ENCODE data around the gene EEF1AKMT3. TPM values are rescaled to one million over a fixed set of nuclear protein-coding genes. Genes with fewer than 3 reads are reported as not detected.

Gene EEF1AKMT3
- total RNA-seq, 1 experiment from 2014 or later = 5.0 TPM

GRCh38 chr12:57740656-57741412 is 31.6 kb upstream of the EEF1AKMT3 start:
- Histone ChIP-seq H3K36me3 (ENCODE audit: control insufficient read depth in 1 of 2, insufficient read depth in 2 of 2, low read length in 2 of 2) (no peaks in the 10 kb centered on the region), H3K9me3 (ENCODE audit: control insufficient read depth in 1 of 2, insufficient read depth in 1 of 2, low read depth in 1 of 2, low read length in 2 of 2) (no peaks in the 10 kb centered on the region), H3K4me1 (ENCODE audit: control insufficient read depth in 1 of 2, insufficient read depth in 2 of 2, low read length in 2 of 2) (peaks cover 10 to 31% of the 10 kb centered on the region in 2 experiments; a peak in 3 of 4 replicates), H2AFZ (ENCODE audit: low read depth, low read length, poor library complexity, severe bottlenecking) (no peak overlapping the region), H3K9ac (ENCODE audit: low read length) (peak overlapping the region; percentile 69), H3K27me3 (ENCODE audit: insufficient read depth, low read length) (no peaks in the 10 kb centered on the region), H3K27ac (ENCODE audit: low read depth, low read length) (0 out of 2 replicates have a peak overlapping the region, but pooled peaks have one; percentile 46), H3K79me2 (ENCODE audit: insufficient read depth, low read length) (no peaks in the 10 kb centered on the region), H3K9me2 (ENCODE audit: insufficient read depth) (no peaks in the 10 kb centered on the region), H3K4me2 (ENCODE audit: low read length) (peak overlapping the region; percentile 87), H4K20me1 (ENCODE audit: insufficient read depth) (no peaks in the 10 kb centered on the region), H3K4me3 (replicated peaks in 1 of 2; ENCODE audit: low read depth in 1 of 2, low read length in 2 of 2) (peak overlapping the region; percentile 71 to 79)
- ChIA-PET CTCF (interaction anchor here (0.6 to 1.8 kb wide), 3 partner anchors 15 to 158 kb away, joined by 3 to 13 read pairs (median 11); no protein-coding TSS in a partner anchor), RAD21 (ENCODE audit: low non-redundant PET in 1 of 2, low total read pairs in 2 of 2, uncharacterized antibody in 2 of 2, unreplicated experiment in 2 of 2) (no interaction called here), POLR2A (interaction anchor here (1.9 kb wide), 1 partner anchor 15 kb away, joined by 5 read pairs; no protein-coding TSS in a partner anchor)
- no peak for TF ChIP-seq FOSL1 (IDR thresholded peaks at IDR 0.05; ENCODE audit: low read depth)
- no peak for TF ChIP-seq REST (IDR thresholded peaks at IDR 0.05; ENCODE audit: low read depth)
- TF ChIP-seq ZNF274 (IDR thresholded peaks at IDR 0.05; ENCODE audit: low read depth, low read length) = no peak
- TF ChIP-seq CTCF (IDR thresholded peaks at IDR 0.05 in 2 of 3, conservative IDR thresholded peaks at IDR 0.05 in 1 of 3; ENCODE audit: borderline replicate concordance in 1 of 3, insufficient read depth in 1 of 3, low read depth in 2 of 3, low read length in 2 of 3) = no peak
- TF ChIP-seq ZFX (IDR thresholded peaks at IDR 0.05) = no peak
- no peak for TF ChIP-seq TCF7L2 (IDR thresholded peaks at IDR 0.05; ENCODE audit: borderline replicate concordance, extremely low read depth, insufficient read depth, insufficient read length)
- TF ChIP-seq RAD21 (IDR thresholded peaks at IDR 0.05; ENCODE audit: low read depth) = no peak
- TF ChIP-seq SRF (IDR thresholded peaks at IDR 0.05; ENCODE audit: low read depth) = no peak
- no peak for TF ChIP-seq SP1 (IDR thresholded peaks at IDR 0.05; ENCODE audit: low read depth)
- no peak for TF ChIP-seq EGR1 (IDR thresholded peaks at IDR 0.05; ENCODE audit: low read depth)
- TF ChIP-seq POLR2A (IDR thresholded peaks at IDR 0.05; ENCODE audit: borderline replicate concordance, extremely low read depth, insufficient read depth, insufficient read length) = no peak
- TF ChIP-seq CEBPB (IDR thresholded peaks at IDR 0.05; ENCODE audit: low read depth) = no peak
- TF ChIP-seq EZH2 (IDR thresholded peaks at IDR 0.05) = no peak
- TF ChIP-seq MAX (IDR thresholded peaks at IDR 0.05) = no peak
- TF ChIP-seq ATF3 (IDR thresholded peaks at IDR 0.05) = no peak
- ATAC-seq (no peak), DNase-seq (ENCODE audit: low read depth, low spot score) (no peak)
- intact Hi-C loops (cut with micrococcal nuclease) = no loop called here
- BruUV-seq (replicated peaks) = no TSS peak

Data from HCT116 (cell line).